CD4-positive, alpha-beta T cell treated with Interleukin-12 subunit alpha and Interleukin-12 subunit beta, for 1 hour (primary cell): ENCODE results near the gene ESPL1.
"Not testable (repeated sequence)": the region's sequence is repeated elsewhere in the genome, so short reads cannot be mapped to it uniquely, and the experiment has no call there.

ENCODE experiments used
- DNase-seq: peaks from one replicate; pipeline ENCODE4 v3.0.0-alpha.2; 2020

Gene ESPL1

DNA sequence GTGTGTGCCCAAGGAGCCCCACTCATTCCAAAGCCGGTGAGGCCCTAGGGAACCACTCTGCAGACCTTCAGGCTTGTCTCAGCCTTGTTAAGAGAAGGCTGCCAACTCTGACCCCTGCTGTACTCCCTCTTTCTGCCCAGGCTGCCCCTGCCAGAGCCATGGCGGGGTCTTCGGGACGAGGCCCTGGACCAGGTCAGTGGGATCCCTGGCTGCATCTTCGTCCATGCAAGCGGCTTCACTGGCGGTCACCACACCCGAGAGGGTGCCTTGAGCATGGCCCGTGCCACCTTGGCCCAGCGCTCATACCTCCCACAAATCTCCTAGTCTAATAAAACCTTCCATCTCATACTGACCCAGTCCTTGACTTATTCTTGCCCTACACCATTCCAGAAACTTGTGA, 38.7 kb downstream of the ESPL1 start:
- DNase-seq, result no peak

DNA sequence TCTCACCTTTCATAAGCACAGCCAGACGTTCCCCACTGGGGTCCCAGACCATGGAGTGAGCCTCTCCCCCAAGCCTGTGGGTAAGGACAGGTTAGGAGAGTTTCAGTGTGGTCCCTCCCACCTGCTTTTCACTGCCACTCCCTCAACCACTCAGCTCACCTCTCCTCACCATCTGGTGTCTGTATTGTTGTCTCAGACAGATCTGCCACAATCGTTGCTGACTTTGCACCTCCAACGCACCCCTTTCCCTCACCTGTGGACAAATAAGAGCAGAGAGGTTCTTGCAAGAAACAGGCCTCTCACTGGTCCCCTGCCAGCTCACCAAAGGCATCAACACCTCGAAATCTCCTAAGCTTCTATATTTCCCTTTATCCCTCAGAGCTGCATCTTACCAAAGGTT, 40.2 kb downstream of the ESPL1 start:
- DNase-seq, result no peak

DNA sequence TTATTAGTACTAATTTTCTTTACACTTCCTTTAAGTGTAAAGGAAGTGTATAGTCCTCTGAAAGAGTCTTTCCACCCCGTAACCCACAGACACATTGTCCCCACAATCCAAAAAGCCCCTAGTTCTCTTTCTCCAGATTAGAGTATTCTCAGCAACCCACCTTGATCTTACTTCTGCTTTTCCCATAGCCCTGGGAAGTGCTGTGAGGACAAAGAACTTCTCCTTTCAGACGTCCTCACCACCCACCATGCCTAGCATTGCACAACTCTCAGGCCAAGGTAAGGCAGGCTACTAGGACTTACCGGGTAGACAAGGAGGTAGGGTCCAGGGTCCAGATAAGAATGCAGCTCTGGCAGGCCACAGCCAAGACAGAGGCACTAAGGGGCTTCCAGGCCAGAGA, 45.9 kb downstream of the ESPL1 start:
- DNase-seq, result no peak

DNA sequence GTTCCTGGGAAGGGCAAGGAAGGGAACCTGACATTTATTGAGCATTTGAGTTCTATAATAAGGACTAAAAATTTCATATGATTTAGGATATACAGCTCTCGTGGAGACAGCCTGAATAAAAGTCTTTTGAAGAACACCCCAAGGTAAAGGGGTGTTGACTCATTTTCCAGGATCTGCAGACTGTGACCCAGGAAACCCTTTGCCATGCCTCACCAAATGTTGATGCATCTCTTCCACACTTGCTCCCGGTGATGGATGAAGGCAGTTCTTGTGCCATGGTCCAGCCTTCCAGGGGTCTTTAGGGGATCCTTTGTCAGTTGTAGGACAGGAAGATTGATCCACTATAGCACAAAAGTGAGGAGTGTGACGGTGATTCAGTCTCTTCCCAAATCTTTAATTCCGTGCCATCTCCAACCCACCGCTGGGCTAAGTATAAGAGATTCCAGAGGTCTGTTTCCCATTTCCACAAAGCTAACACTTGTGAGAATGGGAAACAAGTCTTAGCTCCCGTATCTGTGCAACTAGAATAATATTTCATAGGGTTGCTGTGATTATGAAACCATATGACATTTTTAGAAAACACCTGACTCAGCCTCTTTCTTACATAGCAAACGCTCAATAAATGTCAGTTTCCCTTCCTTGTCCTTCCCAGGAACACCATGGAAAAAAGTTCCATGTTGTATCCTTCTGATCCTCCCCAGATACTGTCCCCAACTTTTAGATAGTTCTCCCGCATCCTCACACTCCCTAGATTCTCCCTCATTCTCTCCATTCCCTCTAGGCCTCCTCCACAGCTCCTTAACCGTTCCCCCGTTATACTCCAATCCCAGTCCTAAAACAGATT, 52.5 kb downstream of the ESPL1 start:
- no peak for DNase-seq

DNA sequence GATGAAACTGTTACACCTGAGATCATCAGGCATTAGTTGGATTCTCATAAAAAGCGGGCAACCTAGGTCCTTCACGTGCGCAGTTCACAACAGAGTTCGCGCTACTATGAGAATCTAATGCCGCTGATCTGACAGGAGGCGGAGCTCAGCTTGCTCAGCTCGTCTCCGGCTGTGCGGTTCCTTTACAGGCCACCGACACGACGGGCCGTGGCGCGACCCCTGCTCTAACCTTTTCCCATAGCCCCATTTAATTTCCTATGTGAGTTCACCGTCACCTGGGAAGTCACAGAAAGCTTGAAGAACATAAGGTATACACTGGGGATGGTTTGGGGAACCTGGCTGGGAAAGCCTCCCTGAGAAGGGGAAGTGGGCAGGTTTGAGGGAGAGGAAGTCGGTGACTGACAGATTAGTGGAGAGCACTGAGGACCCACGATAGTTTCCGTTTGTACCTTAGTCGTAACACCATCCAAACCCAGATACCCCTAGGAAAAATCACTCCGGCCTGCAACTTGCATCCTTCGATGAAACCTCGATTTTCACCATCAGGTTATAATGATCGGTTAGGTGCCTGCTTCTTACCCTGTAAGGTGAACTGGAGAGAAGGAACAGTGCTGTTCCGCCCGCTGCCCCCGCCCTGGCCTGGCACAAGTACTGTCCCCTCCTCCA, 56.1 kb downstream of the ESPL1 start:
- DNase-seq, result peak; percentile 59

DNA sequence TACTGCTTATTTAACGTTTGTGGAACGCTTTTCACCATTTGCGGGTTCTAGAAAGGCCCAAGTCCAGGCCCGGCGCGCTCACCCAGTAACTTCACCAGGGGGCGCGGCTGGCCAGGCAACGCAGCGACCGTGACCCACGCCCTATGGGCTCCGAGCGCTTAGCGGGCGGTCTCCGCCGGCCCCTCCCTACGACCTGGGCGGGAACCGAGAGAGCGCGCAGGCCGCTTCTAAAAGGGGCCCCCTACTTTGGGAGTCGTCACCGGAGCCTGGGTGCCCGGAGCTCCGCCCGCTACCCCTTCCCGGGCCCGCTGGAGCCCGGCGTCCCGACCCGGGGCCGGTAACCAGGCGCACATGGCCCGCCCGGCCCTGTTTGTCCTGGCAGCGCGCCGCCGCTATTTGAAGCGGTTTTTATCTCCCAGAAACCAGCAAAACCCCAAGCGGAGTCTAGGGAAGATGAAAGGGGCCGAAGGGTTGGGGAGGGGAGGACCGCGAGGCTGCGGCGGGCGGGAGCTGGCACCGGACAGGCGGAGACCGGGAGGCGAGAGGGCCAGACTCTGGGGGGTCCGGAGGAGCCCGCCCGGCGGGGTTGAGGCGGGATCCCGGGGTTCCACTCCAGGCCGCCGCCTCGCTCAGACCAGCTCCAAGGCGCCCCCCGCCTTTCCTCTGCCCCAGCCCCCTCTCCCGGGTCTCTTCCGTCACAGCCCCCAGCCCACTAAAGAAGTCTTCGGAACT, 56.8 kb downstream of the ESPL1 start:
- DNase-seq, result peak; percentile 88

DNA sequence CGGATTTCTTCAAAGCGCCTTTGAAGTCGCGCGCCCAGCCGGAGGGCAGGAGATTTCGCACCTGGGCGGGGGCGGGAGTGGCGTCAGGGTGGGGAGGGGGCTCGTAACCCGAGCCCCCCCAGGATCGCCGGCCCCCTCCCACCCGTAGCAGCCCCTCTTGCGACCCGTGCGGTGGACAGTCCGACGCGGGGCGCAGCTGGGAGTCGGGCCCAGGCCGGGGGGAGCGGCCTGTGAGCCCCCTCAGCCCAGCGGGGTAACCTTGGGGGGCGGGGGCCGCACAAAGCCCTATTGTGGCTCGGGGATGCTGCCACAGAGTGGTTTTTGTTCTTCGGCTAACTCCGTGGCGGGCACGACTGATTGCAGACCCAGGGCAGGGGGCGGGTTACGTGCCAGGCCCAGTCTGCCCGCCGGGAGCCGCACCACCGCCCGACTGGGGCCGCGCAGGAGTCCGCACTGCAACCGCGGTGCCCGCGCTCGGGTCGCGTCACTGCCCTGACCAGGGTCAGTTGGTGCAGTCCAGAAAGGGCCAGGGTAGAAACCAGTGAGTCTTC, 57.5 kb downstream of the ESPL1 start:
- peak; percentile 11 for DNase-seq

DNA sequence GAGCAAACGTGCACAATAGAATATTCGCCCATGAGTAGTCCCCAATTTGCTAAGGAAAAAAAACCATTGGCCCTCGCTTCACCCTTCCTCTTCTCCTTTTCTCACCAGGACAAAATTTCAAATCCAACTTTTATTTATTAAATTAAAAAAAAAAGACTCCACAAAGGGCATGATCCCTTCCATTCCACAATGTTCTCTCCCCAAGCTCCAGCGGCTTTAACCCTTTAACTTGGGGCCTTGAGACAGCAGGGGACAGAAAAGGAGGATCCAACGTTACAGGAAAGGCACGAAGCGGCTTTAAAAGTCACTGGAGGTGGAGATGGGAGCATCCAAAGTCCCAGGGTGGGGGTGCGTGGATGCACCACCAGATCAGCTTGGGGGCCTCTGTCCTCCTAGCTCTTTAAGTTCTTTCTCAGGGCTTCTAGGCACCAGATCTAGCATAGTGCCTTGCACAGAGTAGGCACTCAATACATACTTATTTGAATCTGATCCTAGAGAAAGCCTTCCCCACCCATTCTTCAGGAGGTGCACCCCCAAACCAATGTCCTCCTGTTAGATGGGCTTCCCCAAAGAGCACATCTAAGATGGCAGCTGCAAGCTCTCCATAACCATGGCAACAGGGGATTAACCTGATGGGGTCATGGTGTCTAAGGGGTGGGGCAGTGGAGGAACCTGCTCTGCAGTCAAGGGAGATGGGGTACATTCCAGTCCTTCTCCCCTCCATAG, 58.5 kb downstream of the ESPL1 start:
- no peak for DNase-seq

DNA sequence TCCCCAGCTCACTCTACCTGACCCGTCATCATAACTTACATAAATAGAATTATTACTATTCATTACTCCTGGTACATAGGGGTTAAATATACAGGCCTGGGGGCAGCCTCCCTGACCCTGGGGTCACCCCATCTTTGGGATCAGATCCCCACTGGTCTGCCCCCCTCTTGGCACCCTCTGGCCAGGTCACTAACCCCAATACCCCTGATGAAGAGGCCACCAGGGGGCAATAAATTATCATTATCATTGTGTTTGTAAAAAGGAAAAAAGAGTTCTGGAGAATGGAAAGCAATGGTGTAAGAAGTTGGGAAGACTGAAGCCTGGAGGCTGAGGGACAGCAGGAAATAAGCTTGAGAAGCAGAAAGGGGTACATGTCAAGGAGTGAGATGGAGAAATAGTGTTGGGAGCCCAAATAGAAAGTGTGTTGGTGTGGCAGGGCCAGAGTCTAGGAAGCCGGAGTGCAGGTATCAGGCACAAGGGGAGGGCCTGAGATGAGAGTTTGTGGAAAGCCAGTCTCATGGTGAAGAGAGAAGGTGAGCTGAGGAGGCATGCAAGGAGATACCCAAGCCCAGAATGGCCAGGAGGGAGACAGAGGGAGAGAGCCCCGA, 59.4 kb downstream of the ESPL1 start:
- peak; percentile 20 for DNase-seq

DNA sequence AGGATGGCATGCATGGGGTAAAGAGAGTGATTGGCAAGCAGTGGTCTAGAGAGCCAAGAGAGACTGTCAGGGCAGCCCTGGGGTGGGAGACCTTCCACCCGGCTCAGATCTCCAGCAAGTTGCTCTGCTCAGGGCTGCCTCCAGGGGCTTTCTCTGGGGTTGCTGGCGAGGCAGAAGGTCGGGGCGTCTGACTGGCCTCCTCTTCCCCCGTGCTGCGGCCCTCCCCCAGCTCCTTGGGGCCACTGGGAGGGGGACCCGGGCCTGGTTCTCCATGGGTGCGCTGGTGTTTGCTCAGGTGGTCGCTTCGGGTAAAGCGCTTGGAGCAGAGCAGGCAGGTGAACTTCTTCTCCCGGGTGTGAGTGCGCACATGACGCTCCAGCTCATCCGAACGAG, 59.9 kb downstream of the ESPL1 start:
- no peak for DNase-seq

DNA sequence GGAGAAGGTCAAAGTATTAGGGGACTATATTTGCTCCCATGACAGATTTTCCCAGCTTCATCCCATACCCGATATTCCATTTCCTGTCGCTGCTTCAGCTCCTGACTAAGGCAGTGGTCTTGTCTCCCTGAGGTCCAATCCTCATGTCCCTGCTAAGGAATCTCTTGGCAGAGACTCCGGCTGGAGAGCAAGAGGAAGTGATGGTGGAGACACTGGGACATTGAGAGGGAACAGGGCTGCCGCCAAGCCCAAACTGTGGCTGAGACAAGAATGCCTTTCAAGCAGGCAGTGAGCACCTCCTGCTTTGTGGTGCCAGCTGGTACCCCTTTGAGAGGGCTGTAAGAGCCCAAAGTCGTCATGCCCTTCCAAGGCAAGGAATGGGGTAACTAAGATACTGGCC, 62.6 kb downstream of the ESPL1 start:
- DNase-seq, result no peak

DNA sequence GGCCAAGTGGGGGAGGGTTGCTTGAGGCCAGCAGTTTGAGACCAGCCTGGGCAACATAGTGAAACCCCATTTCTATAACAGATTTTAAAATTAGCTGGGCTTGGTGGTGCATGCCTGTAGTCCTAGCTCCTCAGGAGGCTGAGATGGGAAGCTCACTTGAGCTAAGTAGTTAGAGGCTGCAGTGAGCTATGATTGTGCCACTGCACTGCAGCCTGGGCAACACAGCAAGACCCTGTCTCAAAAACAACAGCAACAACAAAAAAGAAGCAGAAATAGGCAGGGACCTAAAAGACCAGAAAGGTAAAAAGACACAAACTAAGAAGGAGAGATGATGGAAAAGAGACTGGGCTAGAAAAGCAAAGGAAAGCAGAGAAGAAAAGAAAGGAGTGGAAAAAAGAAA, 64.2 kb downstream of the ESPL1 start:
- DNase-seq, result not testable (repeated sequence)

DNA sequence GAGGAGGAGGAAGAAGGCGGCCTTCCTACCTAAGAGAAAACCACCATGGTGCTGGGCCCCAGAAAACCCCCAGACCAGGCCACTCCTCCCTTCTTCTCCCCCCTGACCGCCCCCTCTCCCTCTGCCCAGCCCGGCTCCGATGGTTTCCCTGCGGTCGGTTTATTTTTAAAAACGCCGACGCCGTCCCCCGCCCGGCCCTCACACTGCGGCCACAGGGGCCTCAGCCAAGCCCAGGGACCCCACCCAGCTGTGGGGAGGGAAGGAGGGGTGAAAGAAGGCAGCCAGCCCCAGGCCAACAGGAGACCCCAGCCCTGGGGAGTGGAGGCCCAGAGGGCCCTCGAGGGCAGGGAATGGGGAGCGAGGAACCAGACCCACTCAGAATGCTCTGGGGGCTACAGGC, 64.6 kb downstream of the ESPL1 start:
- no peak for DNase-seq

DNA sequence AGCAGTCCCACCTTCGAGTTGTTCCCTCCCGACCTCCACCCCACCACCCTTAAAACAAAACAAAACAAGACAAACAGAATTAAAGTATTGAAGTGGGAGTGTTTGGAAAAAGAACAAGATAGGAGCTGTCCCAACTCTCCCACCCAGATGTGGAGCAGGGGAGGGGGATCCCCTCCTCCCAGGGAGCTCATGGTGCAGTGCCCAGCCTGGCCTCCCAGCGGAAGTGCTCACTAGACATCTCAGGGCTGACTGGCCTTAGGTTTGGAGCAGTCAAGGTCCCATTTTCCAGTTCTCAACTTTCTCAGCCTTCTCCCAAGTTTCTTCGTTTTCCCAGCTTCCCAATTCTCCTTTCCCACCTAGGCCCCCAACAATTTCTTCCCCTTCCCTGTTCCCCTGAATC, 65.2 kb downstream of the ESPL1 start:
- DNase-seq, result no peak

DNA sequence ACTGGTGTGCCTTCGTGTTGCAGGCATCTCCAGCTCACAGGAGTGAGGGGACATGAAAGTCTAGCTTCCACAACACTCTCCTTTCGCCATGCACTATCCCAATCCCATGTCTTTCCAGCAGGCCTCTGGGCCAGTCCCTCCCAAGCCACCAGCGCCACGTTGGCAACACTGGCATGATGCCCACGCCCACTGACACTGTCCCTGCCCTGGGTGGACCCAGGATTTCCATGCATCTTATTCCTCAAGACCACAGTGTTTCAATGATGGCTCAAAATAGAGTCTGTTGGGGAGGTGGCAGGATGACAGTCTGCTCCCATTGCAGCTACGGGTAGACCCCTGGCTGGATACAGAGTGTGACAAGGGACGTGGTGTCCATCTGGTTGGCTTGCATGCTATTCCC, 65.7 kb downstream of the ESPL1 start:
- no peak for DNase-seq

DNA sequence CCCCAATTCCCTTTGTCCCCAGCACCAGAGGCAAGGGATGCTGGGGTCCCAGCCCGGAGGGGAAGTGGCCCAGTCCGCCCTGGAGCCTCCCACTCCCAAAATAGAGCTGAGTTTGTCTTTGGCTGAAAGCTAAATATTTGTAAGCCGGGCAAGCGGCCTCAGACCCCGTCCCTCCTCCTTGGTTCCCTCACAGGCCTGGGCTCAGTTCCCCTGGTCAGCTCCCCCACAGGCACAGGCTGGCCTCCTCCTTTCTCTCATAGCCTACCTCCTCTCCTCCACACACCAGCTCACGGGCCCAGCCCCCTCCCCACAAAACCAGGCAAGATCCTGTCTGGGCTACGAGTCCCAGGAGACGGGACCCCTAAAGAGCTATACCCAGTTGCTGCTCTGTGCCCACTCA, 66.7 kb downstream of the ESPL1 start:
- DNase-seq, result no peak

DNA sequence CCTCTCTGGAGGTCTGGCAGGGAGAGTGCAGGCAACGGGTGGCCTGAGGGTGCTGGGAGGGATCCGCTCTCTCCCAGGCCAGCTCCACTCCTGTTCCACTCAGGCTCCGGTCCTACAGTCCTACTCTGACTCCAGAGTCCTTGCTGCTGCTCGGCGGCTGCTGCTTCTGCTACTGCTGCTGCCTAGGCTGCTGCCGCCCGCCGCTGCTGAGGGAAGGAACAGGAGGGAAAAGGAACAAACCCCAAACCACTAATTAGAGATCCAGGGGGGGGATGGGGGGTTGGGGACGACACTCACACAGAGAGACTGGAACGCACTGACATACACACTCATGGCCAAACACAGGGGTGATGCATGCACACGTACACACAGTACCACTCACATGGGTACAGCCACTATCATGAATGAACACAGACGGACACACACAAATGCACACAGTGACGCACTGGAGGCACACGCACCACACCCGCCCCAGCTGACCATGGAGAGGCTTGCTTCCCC, 68.1 kb downstream of the ESPL1 start, which contains the start of gene SP7:
Gene SP7, minus strand, starts transcription at position 174 of the 501 bp plus-strand sequence. CDS start 708 bp downstream, outside the sequence.
- no peak for DNase-seq

DNA sequence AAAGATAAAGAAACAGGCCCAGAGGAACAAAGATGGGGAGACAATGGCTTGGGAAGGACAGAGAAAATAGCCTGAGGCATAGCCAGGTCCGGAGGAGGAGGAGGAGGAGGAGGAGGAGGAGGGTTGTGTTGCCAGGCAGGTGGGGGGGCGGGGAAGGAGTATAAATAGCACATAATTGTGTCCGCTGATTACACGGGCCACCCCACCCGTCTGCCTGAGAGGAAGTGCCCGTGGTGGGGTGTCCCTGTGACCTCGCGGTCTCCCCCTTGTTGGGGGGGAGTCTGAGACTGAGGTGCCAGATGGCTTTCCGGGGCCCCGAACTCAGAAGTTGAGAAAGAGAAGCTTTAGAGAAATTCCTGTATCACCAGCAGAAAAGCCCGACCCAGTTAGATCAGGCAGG, 69.9 kb downstream of the ESPL1 start:
- DNase-seq, result no peak

DNA sequence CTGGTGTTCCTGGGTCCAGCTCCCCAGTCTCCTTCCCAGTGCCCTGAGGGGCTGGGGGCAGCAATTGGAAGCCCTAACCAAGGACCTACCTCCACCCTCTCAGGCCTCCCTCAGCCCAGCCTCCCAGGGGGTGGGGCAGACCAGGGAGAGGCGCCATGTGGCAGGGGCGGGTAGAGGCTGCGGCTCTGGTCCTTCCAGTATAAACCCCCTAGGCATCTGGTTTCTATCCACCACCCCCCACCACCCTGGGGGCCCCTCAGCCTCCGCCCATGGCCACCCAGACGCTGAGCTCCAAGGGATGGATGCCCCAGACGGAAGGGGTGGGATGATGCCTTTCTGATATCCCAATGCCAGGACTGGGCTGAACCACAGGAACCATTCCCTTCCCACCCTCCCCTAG, 70.8 kb downstream of the ESPL1 start:
- no peak for DNase-seq

DNA sequence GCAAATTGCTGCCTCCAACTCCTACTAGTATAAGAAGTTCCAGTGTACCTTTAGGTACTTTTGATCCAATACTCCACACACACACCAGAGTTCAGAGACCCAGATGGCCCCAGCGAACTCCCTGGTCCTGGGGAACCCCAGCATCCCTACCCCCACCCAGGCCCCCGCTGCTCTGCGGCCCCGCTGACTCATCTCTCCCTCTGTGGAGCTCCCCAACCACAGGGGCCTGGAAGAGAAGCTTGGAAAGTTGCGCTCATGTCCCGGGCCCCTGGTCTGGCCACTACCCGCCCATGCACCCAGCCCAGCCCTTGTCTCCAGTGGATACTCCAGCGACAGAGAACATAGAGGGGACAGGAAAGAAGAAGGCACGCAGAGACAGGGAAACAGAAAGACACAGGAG, 72.3 kb downstream of the ESPL1 start:
- DNase-seq, result no peak
